ENCODE measurements around the gene PACS2. TPM values are rescaled to one million over a fixed set of nuclear protein-coding genes. Genes with fewer than 3 reads are reported as not detected.

PACS2 gene
- total RNA-seq, 1 donor from 2014 or later = 22.5 TPM

DNA sequence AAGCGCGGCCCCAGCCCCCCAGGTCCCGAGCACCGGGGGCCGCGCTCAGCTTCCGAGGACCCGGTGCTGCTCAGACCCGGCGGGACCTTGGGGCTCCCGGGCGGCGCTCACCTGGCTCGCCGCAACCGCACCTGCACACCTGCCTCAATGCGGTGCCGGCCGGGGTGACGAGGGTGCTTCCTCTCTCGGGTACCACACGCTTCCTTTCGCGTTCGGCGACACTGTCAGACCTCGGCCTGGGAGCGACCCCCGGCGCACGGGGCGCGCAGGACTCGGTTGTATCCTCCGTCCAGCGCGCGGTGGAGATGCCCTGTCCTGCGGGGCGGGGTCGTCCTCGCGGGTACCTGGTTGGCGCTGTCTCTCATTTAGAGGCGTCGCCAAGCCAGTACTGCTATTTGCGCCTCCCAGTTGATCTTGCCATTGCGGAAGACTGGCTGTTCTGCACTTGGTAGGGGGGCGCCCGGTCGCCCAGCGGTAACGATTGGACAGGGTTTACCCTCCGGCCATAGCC is 718 bp downstream of the PACS2 start:
- peaks cover 44% of the 10 kb centered on the region for H3K79me2 ChIP-seq (ENCODE audit: low read depth)
- Mint-ChIP-seq H3K4me3 (peak overlapping the region; percentile 90), H3K36me3 (peaks cover 3% of the 10 kb centered on the region), H3K9me3 (no peaks in the 10 kb centered on the region), H3K27ac (peak overlapping the region; percentile 12), H3K4me1 (peaks cover 26% of the 10 kb centered on the region), H3K27me3 (ENCODE audit: insufficient read depth, low read depth) (peaks cover 5% of the 10 kb centered on the region)
- H3K4me1 ChIP-seq = no peaks in the 10 kb centered on the region
- H3K9ac ChIP-seq = no peak overlapping the region
- H3K27ac ChIP-seq = no peak overlapping the region
- H2AFZ ChIP-seq (replicated peaks) = no peak overlapping the region
- H3K9me3 ChIP-seq (ENCODE audit: low read depth) = no peaks in the 10 kb centered on the region
- TF ChIP-seq, protein P1, sequence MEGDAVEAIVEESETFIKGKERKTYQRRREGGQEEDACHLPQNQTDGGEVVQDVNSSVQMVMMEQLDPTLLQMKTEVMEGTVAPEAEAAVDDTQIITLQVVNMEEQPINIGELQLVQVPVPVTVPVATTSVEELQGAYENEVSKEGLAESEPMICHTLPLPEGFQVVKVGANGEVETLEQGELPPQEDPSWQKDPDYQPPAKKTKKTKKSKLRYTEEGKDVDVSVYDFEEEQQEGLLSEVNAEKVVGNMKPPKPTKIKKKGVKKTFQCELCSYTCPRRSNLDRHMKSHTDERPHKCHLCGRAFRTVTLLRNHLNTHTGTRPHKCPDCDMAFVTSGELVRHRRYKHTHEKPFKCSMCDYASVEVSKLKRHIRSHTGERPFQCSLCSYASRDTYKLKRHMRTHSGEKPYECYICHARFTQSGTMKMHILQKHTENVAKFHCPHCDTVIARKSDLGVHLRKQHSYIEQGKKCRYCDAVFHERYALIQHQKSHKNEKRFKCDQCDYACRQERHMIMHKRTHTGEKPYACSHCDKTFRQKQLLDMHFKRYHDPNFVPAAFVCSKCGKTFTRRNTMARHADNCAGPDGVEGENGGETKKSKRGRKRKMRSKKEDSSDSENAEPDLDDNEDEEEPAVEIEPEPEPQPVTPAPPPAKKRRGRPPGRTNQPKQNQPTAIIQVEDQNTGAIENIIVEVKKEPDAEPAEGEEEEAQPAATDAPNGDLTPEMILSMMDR (IDR thresholded peaks at IDR 0.05) = no peak
- peak; percentile 54 for TF ChIP-seq EZH2 (IDR thresholded peaks at IDR 0.05)
- TF ChIP-seq EZH2phosphoT487 (IDR thresholded peaks at IDR 0.05) = no peak
- H3F3A ChIP-seq (ENCODE audit: low read depth) = peaks cover 20% of the 10 kb centered on the region
- peak overlapping the region; percentile 96 for H3K4me2 ChIP-seq
- peak; percentile 66 for DNase-seq (ENCODE audit: low spot score)
- H4K20me1 ChIP-seq (ENCODE audit: low read depth) = peaks cover 29% of the 10 kb centered on the region
- no peaks in the 10 kb centered on the region for H3K36me3 ChIP-seq
- H3K27me3 ChIP-seq = peaks cover 31% of the 10 kb centered on the region
- peak overlapping the region; percentile 83 for H3K4me3 ChIP-seq

DNA sequence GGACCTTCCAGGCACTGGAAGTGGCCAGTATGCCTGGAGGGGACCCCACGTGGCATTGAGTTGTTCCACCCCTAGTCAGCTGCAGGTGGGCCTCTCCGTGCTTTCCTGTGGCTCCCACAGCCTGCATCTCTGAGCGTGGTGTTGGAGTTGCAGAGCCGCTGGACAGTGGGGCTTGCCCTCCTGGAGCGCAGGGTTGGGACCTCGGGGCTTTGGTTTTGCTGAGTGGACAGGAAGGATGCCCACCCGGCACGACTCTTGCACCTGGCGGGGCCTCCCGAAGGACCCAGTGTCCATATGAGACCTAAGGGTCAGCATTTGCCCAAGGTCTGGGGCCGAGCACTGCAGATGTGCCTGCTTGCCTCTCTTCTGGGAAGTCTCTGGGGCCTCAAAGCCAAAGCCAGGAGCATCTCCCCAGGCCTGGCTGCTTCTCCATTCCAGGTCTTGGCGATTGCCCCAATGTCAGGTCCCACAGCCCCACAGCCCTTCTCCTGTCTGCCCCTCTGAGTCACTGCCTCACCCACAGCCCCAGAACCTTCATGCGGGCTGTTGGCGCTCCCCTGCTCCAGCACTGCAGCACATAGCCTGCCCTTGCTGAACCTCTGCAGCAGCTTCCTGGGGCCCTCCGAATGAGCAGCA is 1.5 kb downstream of the PACS2 start:
- H3K4me2 ChIP-seq = peak overlapping the region; percentile 96
- H3K4me3 ChIP-seq = peak overlapping the region; percentile 83
- peaks cover 31% of the 10 kb centered on the region for H3K27me3 ChIP-seq
- no peaks in the 10 kb centered on the region for H3K9me3 ChIP-seq (ENCODE audit: low read depth)
- Mint-ChIP-seq H3K4me3 (peak overlapping the region; percentile 90), H3K27ac (no peak overlapping the region), H3K27me3 (ENCODE audit: insufficient read depth, low read depth) (peaks cover 5% of the 10 kb centered on the region), H3K9me3 (no peaks in the 10 kb centered on the region), H3K36me3 (peaks cover 6% of the 10 kb centered on the region), H3K4me1 (peaks cover 26% of the 10 kb centered on the region)
- H3K4me1 ChIP-seq = no peaks in the 10 kb centered on the region
- H2AFZ ChIP-seq (replicated peaks) = no peak overlapping the region
- no peak for DNase-seq (ENCODE audit: low spot score)
- H3F3A ChIP-seq (ENCODE audit: low read depth) = peaks cover 20% of the 10 kb centered on the region
- peaks cover 52% of the 10 kb centered on the region for H3K79me2 ChIP-seq (ENCODE audit: low read depth)
- no peaks in the 10 kb centered on the region for H3K36me3 ChIP-seq
- peaks cover 33% of the 10 kb centered on the region for H4K20me1 ChIP-seq (ENCODE audit: low read depth)
- no peak overlapping the region for H3K27ac ChIP-seq
- no peak for TF ChIP-seq EZH2phosphoT487 (IDR thresholded peaks at IDR 0.05)
- TF ChIP-seq, protein P1 (IDR thresholded peaks at IDR 0.05) = no peak
- no peak for TF ChIP-seq EZH2 (IDR thresholded peaks at IDR 0.05)
- H3K9ac ChIP-seq = no peak overlapping the region

DNA sequence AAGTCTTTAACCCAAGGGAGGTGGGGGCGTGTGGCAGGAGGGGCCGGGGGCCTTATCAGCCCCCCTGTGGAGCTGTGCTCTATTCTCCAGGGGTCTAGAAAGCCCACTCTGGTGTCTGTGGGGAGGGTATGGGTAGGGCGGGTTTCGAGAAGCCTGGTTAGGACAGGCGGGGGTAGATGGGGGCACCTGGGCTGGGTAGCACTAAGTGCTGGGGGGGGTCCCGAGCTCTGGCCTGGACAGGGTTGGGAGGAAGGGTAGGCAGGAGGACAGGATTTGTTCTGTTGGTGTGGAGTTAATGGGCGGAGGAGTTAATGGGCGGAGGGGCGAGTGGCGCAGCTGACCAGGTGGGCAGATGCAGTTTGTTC is 2.0 kb downstream of the PACS2 start:
- DNase-seq (ENCODE audit: low spot score) = no peak
- Histone ChIP-seq H3K4me1 (no peaks in the 10 kb centered on the region), H3K9me3 (ENCODE audit: low read depth) (no peaks in the 10 kb centered on the region), H3K9ac (no peak overlapping the region), H3K79me2 (ENCODE audit: low read depth) (peaks cover 57% of the 10 kb centered on the region), H3K4me3 (no peak overlapping the region), H3K27ac (no peak overlapping the region), H3K4me2 (no peak overlapping the region), H3K36me3 (no peaks in the 10 kb centered on the region), H3F3A (ENCODE audit: low read depth) (peaks cover 20% of the 10 kb centered on the region), H2AFZ (replicated peaks) (no peak overlapping the region), H4K20me1 (ENCODE audit: low read depth) (peaks cover 33% of the 10 kb centered on the region), H3K27me3 (peaks cover 31% of the 10 kb centered on the region)
- no peaks in the 10 kb centered on the region for H3K9me3 Mint-ChIP-seq
- H3K27ac Mint-ChIP-seq = no peak overlapping the region
- peaks cover 26% of the 10 kb centered on the region for H3K4me1 Mint-ChIP-seq
- peak overlapping the region; percentile 90 for H3K4me3 Mint-ChIP-seq
- TF ChIP-seq, protein P1 (IDR thresholded peaks at IDR 0.05) = no peak
- no peak for TF ChIP-seq EZH2 (IDR thresholded peaks at IDR 0.05)
- TF ChIP-seq EZH2phosphoT487 (IDR thresholded peaks at IDR 0.05) = no peak
- peaks cover 6% of the 10 kb centered on the region for H3K36me3 Mint-ChIP-seq
- H3K27me3 Mint-ChIP-seq (ENCODE audit: insufficient read depth, low read depth) = peaks cover 5% of the 10 kb centered on the region
